HFF-Myc (cell line): ENCODE data around the gene LYRM4.

ENCODE experiments used
- DNase-seq: peaks from one replicate; pipeline ENCODE4 v3.0.0-alpha.2; 2011; ENCODE audit warnings: low read depth; ENCODE audit errors: extremely low read depth
- H3K4me3 ChIP-seq: replicated peaks from 2 replicates; pipeline ENCODE4 v1.5.1; 2011; ENCODE audit warnings: low read depth, mild to moderate bottlenecking, control low read depth, low read length
- CTCF ChIP-seq: IDR thresholded peaks from 2 replicates; pipeline ENCODE4 v1.5.1; 2012; ENCODE audit warnings: mild to moderate bottlenecking, low read depth, low read length, control low read depth; ENCODE audit errors: missing control alignments

Gene LYRM4

GRCh38 chr6:5174756-5175549, 85.8 kb downstream of the LYRM4 start:
- no peak for DNase-seq
- H3K4me3 ChIP-seq: no peak overlapping the region
- peak; percentile 64 for TF ChIP-seq CTCF

DNA sequence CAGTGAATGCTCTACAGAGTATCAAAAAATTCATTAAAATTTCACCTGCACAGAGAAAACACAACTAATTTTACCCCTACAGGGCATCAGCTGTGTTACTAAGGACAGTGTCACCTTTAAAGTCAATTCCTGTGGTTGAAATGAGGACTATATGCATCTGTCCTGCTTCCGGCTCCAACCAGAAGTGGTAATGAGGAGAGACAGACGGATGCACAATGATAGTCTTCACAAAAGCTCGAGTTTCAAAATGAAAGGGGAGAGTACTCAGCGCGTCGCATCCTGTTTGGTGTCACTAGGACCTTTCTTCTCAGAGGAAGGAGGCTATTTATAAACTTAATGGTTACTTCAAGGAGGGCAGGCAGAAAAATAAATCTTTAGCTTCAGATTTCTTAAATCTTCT, 86.5 kb downstream of the LYRM4 start:
- no peak overlapping the region for H3K4me3 ChIP-seq
- DNase-seq: no peak
- no peak for TF ChIP-seq CTCF

DNA sequence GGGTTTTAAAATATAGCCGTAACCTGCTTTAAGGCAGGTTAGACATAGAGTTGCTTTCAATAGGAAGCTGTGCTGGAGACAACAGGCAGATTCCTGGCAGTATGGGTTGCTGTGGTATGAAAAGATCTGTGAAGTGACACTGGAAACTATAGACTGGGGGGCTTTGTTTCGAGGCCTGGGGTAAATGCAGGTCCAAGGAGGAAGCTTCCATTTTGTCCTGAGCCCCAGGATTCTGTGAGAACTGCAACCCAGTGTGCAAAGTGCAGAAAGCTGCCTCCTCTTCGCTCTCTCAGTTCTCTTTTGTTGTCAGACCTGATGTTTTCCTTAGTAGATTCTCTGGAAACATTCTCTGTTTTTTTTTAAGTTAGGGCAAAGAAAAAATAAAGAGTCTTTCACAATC, 86.9 kb downstream of the LYRM4 start:
- no peak for DNase-seq
- TF ChIP-seq CTCF: no peak
- no peak overlapping the region for H3K4me3 ChIP-seq

DNA sequence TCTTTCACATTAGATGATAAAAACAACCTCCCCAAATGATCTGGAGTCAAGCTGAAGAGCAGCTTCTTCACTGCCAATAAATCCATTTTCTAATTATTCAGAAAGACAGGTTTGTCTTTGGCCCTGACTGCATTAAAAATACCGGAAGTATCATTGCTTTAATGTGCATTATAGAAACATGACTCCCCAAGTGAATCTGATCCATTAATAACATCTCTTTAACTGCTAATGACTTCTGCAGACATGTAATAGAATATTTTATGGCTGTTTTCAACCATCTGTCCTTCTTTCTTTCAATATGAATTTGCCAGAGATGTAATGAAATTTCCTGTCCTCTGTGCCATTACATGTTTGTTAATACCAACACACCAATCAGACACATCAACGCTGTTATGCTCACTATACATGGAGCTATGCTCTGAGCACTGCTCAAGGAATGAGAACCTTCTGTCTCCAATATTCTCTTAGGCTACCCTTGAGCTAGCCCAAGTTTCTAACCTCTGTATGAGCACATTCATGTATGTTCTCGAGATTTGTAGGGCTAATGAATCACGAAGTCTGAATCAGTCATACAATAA, 87.8 kb downstream of the LYRM4 start:
- no peak for TF ChIP-seq CTCF
- H3K4me3 ChIP-seq: no peak overlapping the region
- DNase-seq: no peak

- DNase-seq: no peak
- no peak for TF ChIP-seq CTCF
- H3K4me3 ChIP-seq: no peak overlapping the region
These were observed 88.6 kb downstream of the LYRM4 start for GRCh38 chr6:5172041-5172653.

GRCh38 chr6:5167501-5167900, 93.2 kb downstream of the LYRM4 start:
- no peak for DNase-seq
- no peak overlapping the region for H3K4me3 ChIP-seq
- TF ChIP-seq CTCF: no peak
